Activated T-helper 2 cell treated with anti-CD3 and anti-CD28 coated beads, Interferon-gamma antibody, Interleukin-2, Interleukin-4, amounts not matched to agents 10 μg/mL and 5 μg/mL and 100 μg/mL, durations not matched to agents 14 hours and 24 hours and 36 hours (primary cell): ENCODE results near the gene CAMTA1. TPM values are rescaled to one million over a fixed set of nuclear protein-coding genes. Genes with fewer than 3 reads are reported as not detected.
A peak's percentile ranks its signal among the peaks of the same experiment; 100 is the strongest.

ENCODE experiments used
- DNase-seq: peaks from one replicate; pipeline ENCODE4 v3.0.0; 2021; ENCODE audit warnings: low spot score
- H3K27ac Mint-ChIP-seq: one replicate; pipeline ENCODE4 v1.8.0; 2021; ENCODE audit warnings: mixed read lengths
- H3K27me3 Mint-ChIP-seq: one replicate; pipeline ENCODE4 v1.8.0; 2021; ENCODE audit warnings: low read depth, mixed read lengths
- H3K36me3 Mint-ChIP-seq: one replicate; pipeline ENCODE4 v1.8.0; 2021; ENCODE audit warnings: low read depth, mixed read lengths
- H3K4me1 Mint-ChIP-seq: one replicate; pipeline ENCODE4 v1.8.0; 2021; ENCODE audit warnings: low read depth, mixed read lengths
- H3K4me3 Mint-ChIP-seq: one replicate; pipeline ENCODE4 v1.8.0; 2021; ENCODE audit warnings: low read depth, mild to moderate bottlenecking, moderate library complexity, mixed read lengths
- H3K9me3 Mint-ChIP-seq: one replicate; pipeline ENCODE4 v1.8.0; 2021; ENCODE audit warnings: mixed read lengths
- intact Hi-C: fragments of 100-400 bp; cut with micrococcal nuclease; formaldehyde crosslinking; loops from one replicate; pipeline ENCODE4 v1.15.1; 2023
- total RNA-seq: library from RNA; stranded (reverse); gene quantifications from 2 replicates; pipeline ENCODE4 v1.2.3, GENCODE V29; 2022

Gene CAMTA1
- total RNA-seq, 1 donor from 2014 or later: 62.9 TPM

DNA sequence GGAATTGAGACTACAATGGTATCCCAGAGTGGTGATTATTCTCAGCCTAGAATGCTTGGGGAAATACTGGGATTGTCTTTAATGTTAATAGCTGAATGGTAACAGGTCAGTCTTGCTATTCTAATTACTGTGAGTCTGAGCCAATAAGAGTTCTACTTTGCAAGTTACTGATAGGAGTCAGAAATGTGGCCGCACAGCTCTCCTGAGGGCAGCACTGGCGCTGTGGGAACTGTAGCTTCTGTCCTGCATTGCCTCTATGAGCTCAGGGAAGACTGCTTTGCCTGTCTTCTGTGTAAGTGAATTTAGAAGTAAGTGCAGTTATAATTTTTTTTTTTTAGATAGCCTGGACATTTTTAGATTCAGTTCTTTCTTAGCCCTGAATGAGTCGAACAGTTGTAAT lies 975.8 kb downstream of the CAMTA1 start:
- DNase-seq: no peak
- intact Hi-C loops: no loop called here
- Mint-ChIP-seq H3K9me3 (no peaks in the 10 kb centered on the region), H3K36me3 (no peaks in the 10 kb centered on the region), H3K27ac (no peak overlapping the region), H3K27me3 (peaks cover 33% of the 10 kb centered on the region), H3K4me3 (no peak overlapping the region), H3K4me1 (no peaks in the 10 kb centered on the region)

DNA sequence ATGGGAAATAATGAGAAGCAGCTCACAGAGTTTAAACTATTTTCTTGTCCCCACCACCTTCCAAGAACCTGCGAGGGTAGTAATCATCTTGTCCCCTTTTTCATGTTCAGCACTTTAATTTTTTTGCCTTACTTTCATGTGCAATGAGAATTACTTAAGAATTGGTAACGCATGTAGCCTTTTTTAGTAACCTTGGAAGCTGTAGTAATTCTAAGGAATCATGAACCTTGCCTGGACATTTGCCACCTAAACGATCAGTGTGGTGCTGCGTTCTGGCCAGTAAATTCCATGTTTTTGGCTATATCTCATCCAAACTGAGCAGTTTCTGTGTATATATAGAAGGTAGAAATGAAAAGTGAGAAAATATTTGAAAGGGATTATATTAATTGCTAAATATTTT lies 981.9 kb downstream of the CAMTA1 start:
- Mint-ChIP-seq H3K27ac (no peak overlapping the region), H3K9me3 (no peaks in the 10 kb centered on the region), H3K4me1 (peaks cover 4% of the 10 kb centered on the region), H3K4me3 (no peak overlapping the region), H3K36me3 (peaks cover 1% of the 10 kb centered on the region), H3K27me3 (peaks cover 41% of the 10 kb centered on the region)
- no peak for DNase-seq
- intact Hi-C loops: no loop called here

DNA sequence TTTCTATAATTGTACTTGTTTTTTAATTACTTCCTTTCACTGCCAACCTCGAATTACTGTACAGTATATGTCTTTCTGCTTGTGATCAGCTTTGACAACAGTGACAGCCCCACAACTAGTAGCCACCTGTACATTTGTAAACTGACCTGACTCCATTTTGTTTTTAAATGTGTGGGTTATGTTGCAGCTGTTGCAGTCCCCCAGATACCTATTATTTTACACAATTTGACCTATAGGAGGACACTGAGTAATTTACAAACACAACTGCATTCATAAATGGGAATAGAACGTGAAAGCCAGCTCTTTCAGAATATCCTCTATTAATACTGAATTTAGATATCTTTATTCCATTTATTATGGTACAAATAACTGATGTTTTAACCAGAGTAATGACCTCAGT lies 983.3 kb downstream of the CAMTA1 start:
- no peak overlapping the region for H3K4me3 Mint-ChIP-seq

DNA sequence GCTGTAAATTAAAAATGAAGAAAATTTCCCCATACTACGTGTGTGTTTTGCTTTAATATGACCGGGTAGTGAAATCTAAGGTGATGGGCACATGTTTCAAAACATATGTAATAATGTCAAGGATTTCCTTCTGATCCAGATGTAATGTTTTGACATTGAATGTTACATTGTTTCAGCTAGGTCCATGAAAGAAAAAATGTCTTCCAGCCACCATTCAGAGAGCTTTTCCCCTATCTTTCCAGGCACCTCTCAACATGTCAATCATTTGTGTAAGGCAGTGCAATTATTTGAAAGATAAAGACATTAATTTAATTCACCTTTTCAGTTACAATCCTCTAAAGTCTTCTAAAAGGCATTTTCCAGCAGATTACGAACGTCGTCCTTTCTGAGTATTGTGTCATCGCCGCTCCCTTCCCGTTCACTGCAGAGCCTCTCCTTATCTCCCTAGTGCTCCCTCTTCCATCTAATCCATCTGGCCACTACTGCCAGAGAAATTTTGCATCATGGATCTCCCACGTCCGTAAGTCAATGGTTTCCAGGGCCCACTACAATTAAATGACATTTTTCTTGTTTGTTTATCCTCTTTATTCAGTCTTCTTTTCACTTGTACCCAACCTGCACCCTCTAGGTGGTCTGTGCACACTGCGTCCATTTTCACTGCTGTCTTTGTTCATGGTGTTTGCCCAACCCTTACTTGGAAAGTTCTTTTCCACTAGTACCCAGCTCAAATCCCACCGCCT lies 984.6 kb downstream of the CAMTA1 start:
- no peak for DNase-seq
- Mint-ChIP-seq H3K27me3 (peaks cover 27% of the 10 kb centered on the region), H3K27ac (no peak overlapping the region), H3K9me3 (no peaks in the 10 kb centered on the region), H3K4me3 (peak overlapping the region; percentile 13), H3K36me3 (peaks cover 23% of the 10 kb centered on the region), H3K4me1 (peaks cover 20% of the 10 kb centered on the region)
- intact Hi-C loops: no loop called here

More for the DNA sequence above, 983.3 kb downstream of the CAMTA1 start:
- Mint-ChIP-seq H3K4me1 (peaks cover 15% of the 10 kb centered on the region), H3K27me3 (peaks cover 30% of the 10 kb centered on the region), H3K36me3 (peaks cover 13% of the 10 kb centered on the region), H3K27ac (no peak overlapping the region), H3K9me3 (no peaks in the 10 kb centered on the region)
- intact Hi-C loops: no loop called here
- DNase-seq: no peak

DNA sequence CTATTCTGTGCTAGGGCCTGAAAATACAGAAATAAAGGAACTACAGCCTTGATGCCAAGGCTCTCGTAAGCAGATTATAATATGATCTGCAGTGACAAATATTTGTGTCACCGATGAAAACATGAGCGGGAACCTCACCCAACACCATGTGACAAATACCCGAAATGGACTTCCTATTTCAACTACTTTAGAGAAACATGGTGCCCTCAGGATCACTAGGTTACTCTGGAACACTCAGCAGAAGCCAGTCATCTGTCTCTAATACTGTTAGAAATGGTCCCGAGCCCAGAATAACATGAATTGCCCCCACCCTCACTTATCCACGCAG lies 985.4 kb downstream of the CAMTA1 start:
- Mint-ChIP-seq H3K36me3 (peaks cover 26% of the 10 kb centered on the region), H3K27me3 (peaks cover 24% of the 10 kb centered on the region), H3K4me3 (peak overlapping the region; percentile 89), H3K4me1 (peaks cover 20% of the 10 kb centered on the region), H3K9me3 (no peaks in the 10 kb centered on the region), H3K27ac (peak overlapping the region; percentile 74)
- no peak for DNase-seq
- intact Hi-C loops: no loop called here

DNA sequence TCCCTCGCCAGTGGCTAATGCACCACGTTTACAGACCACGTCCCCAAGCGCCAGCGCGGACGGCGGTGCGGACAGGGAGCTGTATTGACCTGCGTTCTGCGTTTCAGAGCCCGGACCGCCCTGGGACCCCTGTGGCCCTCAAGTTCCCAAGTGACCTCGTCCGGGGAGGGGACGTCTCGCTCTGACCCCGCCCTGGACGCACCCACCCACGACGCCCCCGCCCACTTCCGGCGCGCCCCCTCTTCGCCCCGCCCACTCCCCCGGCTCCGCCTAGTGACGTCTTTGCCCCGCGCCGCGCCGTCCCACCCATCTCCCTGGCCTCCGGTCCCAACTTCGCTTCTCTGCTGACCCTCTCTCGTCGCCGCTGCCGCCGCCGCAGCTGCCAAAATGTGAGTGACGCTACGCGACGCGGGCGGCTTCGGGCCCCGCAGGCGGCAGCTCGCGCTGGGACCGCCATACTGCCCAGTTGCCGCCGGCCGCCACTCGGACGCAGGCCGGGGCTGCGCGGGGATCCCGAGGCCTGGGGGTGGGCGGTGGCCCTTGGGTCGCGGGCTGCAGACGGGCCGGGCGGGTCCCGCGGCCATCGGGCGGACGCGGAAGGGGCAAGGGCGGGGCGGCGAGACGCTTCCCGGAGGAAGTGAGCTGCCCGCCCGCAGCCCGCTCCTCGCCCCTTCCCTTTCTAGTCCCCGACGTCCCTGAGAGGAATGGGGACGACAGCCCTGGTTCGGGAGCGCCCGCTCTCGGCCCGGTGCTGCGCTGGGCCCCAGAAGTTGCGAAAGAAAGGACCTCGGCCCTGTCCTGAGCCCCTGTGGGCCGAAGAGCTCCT lies 986.0 kb downstream of the CAMTA1 start, which contains the start of gene VAMP3:
Gene VAMP3, plus strand, starts transcription at position 300 of the 826 bp plus-strand sequence. Its CDS starts 88 bp downstream, at position 388.
- H3K36me3 Mint-ChIP-seq: peaks cover 30% of the 10 kb centered on the region
- intact Hi-C loops: loop anchor here (1.0 kb wide), 1 partner anchor 12 kb away; no protein-coding TSS in a partner anchor
- peak; percentile 78 for DNase-seq
- no peaks in the 10 kb centered on the region for H3K9me3 Mint-ChIP-seq
- H3K4me3 Mint-ChIP-seq: peak within 1 kb of the TSS; percentile 89
- peak within 1 kb of the TSS; percentile 74 for H3K27ac Mint-ChIP-seq
- peaks cover 20% of the 10 kb centered on the region for H3K4me1 Mint-ChIP-seq
- peaks cover 22% of the 10 kb centered on the region for H3K27me3 Mint-ChIP-seq

DNA sequence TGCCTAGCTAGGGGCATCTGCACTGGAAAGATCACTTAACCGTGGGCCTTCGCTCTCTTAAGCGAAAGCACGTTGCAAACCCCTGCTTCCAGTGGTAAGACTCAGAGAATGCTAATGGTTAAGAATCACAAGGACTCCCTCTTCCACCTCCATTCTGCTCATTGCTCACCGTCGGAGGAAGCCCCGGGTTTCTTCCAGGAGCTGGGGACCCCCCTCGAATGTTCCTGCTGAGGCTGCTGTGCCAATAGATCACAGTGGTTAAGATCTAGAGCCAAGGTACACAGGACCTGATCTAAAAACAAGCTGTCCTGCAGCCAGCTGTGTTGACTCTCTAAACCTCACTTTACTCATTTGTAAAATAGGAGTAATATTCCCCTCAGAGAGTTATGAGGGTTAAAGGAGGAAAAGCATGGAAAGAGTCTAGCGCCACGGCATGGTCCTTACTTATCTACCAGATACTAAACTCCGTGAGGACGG lies 986.6 kb downstream of the CAMTA1 start:
- H3K27ac Mint-ChIP-seq: peak overlapping the region; percentile 55
- H3K36me3 Mint-ChIP-seq: peaks cover 35% of the 10 kb centered on the region
- peaks cover 21% of the 10 kb centered on the region for H3K27me3 Mint-ChIP-seq
- no peaks in the 10 kb centered on the region for H3K9me3 Mint-ChIP-seq
- intact Hi-C loops: loop anchor here (1.0 kb wide), 1 partner anchor 11 kb away; no protein-coding TSS in a partner anchor
- H3K4me1 Mint-ChIP-seq: peaks cover 20% of the 10 kb centered on the region
- H3K4me3 Mint-ChIP-seq: peak overlapping the region; percentile 89
- no peak for DNase-seq

DNA sequence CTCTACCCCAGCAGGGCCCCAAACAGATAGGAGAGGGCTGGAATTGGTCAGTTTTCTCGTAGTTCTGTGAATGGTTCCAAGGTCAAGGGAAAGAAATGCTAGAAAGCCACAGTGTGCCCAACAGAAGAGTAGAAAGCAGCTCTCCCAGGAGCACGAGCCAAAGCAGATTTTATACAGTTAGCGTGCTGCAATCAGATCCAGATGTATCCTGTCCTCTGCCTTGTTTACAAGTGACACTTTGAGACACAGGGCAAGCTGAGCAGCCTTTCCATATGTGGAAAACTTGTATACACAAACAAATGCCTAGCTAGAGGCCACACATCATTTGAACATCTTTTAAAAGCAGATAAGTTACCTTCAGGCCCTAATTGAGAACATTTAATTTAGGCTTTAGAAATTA lies 992.3 kb downstream of the CAMTA1 start:
- intact Hi-C loops: no loop called here
- Mint-ChIP-seq H3K27me3 (no peaks in the 10 kb centered on the region), H3K4me3 (no peak overlapping the region), H3K9me3 (no peaks in the 10 kb centered on the region), H3K4me1 (peaks cover 27% of the 10 kb centered on the region), H3K36me3 (peaks cover 73% of the 10 kb centered on the region), H3K27ac (no peak overlapping the region)
- no peak for DNase-seq

DNA sequence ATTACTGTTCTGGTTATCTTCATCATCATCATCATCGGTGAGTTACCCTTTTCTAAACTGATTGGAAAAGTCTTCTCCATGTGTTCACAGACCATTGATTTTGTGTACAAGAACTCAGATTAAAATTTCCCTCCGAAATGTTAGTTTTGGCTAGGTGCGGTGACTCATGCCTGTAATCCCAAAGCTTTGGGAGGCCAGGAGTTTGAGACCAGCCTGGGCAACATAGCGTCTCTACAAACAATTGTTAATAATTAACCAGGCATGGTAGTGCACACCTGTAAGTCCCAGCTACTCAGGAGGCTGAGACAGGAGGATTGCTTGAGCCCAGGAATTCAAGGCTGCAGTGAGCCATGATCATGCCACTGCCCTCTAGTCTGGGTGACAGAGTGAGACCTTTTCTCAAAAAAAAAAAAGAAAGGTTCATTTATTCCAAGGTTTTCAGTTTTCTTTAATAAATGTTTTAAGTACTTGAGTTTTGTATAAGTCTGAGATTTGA lies 992.9 kb downstream of the CAMTA1 start:
- no peak for DNase-seq
- Mint-ChIP-seq H3K9me3 (no peaks in the 10 kb centered on the region), H3K4me3 (no peak overlapping the region), H3K4me1 (peaks cover 25% of the 10 kb centered on the region), H3K27ac (no peak overlapping the region), H3K27me3 (no peaks in the 10 kb centered on the region), H3K36me3 (peaks cover 69% of the 10 kb centered on the region)
- intact Hi-C loops: no loop called here

DNA sequence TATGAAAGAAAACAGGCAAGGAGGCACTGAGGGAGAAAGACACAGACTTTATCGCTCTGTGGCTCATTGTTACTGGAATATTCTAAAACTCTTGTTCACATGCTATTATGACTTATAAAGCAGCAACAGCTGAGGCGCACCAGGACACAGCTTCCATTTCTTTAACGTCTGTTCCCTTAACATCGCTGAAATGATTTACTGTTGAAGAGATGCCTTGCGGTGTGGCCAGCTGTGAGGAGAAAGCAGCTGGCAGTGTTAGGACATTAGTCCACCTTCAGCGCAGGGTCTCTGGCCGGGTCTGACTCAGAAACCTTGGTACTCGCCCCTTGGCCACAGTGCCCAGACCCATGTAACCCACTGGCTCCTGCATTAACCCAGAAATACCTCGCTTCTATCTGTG lies 995.7 kb downstream of the CAMTA1 start:
- intact Hi-C loops: no loop called here
- H3K4me1 Mint-ChIP-seq: peaks cover 17% of the 10 kb centered on the region
- peaks cover 10% of the 10 kb centered on the region for H3K27me3 Mint-ChIP-seq
- peaks cover 49% of the 10 kb centered on the region for H3K36me3 Mint-ChIP-seq
- H3K27ac Mint-ChIP-seq: no peak overlapping the region
- H3K4me3 Mint-ChIP-seq: no peak overlapping the region
- no peaks in the 10 kb centered on the region for H3K9me3 Mint-ChIP-seq
- no peak for DNase-seq

DNA sequence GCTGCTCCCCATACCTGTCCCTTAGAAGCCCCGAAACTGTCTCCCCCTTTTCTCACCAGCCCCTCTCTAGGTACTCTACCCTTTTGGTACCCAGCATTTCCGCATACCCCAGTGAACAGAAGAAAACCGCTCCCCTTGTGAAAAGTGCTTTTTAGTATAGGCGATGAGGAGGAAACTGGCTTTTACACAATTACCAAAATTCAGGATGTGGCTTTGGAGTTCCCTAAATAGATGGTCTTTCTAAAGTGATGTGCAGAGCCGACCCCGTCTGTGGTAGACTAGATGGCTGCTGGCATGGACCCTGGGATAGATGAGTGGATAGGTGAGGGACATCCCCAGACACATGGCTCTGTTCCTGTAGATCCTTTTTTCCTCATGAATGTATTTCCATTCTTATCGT lies 996.2 kb downstream of the CAMTA1 start:
- H3K36me3 Mint-ChIP-seq: peaks cover 45% of the 10 kb centered on the region
- no peak overlapping the region for H3K4me3 Mint-ChIP-seq
- no peak for DNase-seq
- intact Hi-C loops: no loop called here
- H3K9me3 Mint-ChIP-seq: no peaks in the 10 kb centered on the region
- H3K4me1 Mint-ChIP-seq: peaks cover 17% of the 10 kb centered on the region
- peaks cover 12% of the 10 kb centered on the region for H3K27me3 Mint-ChIP-seq
- H3K27ac Mint-ChIP-seq: no peak overlapping the region

DNA sequence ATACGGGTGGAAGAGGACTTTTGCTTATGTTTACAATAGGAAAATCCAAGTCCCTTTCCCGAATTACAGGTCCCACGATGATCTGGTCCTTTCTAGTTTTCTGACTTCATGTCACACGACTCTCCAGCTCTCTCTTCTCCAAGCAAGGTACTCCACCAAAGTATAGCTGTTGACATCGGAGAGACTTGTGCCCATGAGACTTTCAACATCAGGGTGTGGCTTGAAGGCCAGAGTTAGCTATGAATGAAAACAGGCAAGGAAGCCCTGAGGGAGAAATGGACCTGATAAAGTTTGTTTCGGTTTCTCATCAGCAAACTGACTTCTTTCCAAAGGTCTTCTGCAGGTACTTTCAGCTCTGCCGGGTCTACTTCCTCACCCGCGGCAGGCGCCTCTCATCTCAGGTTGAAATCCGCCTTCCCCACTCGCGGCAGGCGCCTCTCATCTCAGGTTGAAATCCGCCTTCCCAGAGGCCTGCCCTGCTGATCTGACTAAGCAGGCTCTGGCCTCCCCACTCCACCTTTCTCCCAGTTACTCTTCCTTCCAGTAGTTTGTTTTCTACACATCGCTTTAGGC lies 996.8 kb downstream of the CAMTA1 start:
- no peak for DNase-seq
- intact Hi-C loops: no loop called here
- H3K27ac Mint-ChIP-seq: no peak overlapping the region
- H3K36me3 Mint-ChIP-seq: peaks cover 42% of the 10 kb centered on the region
- H3K4me1 Mint-ChIP-seq: peaks cover 17% of the 10 kb centered on the region
- H3K9me3 Mint-ChIP-seq: no peaks in the 10 kb centered on the region
- H3K27me3 Mint-ChIP-seq: peaks cover 12% of the 10 kb centered on the region
- peak overlapping the region; percentile 70 for H3K4me3 Mint-ChIP-seq
